ENCODE data around the gene CHEK2. TPM values are rescaled to one million over a fixed set of nuclear protein-coding genes. Genes with fewer than 3 reads are reported as not detected.

The CHEK2 gene
- total and polyA plus RNA-seq, 2 experiments from 2014 or later: 86.0 to 121 TPM

DNA sequence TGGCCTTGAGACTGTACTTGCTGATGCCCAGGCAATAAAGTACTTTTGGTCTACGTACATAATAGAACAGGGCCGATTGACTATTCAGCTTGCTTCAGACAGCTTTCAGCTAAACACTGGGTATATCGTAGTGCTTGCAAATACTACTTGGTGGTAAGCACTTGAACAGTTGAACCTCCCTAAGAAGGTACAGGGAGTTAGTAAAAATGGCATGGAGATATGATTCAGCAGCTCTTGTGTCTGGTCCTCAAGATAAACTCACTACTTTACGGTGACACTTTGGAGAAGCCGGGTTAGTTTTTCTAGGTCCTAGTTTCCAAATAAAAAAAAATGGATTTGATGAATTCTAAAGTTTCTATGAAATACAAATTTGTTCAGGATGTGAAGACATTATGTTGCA, 38.2 kb upstream of the CHEK2 start:
- Histone ChIP-seq H3K36me3 (ENCODE audit: insufficient read depth) (peaks cover 26% of the 10 kb centered on the region; the same call in 1 of the 2 replicates), H3K27ac (ENCODE audit: low read depth) (peak overlapping the region; percentile 34; the same call in 1 of the 2 replicates), H4K20me1 (replicated peaks; ENCODE audit: insufficient read depth) (peaks cover 27% of the 10 kb centered on the region), H3K4me2 (no peak overlapping the region), H2AFZ (no peak overlapping the region), H3K4me3 (no peak overlapping the region), H3K4me1 (ENCODE audit: insufficient read depth) (no peaks in the 10 kb centered on the region), H3F3A (replicated peaks; ENCODE audit: low read depth) (no peaks in the 10 kb centered on the region; the same call in 1 of the 2 replicates), H3K79me2 (replicated peaks; ENCODE audit: insufficient read depth) (peaks cover 59% of the 10 kb centered on the region), H3K9me2 (ENCODE audit: insufficient read depth) (no peaks in the 10 kb centered on the region), H3K27me3 (ENCODE audit: insufficient read depth) (no peaks in the 10 kb centered on the region)
- H3K27me3 Mint-ChIP-seq (ENCODE audit: insufficient read depth, low read depth, poor library complexity): peaks cover 5% of the 10 kb centered on the region
- DNase-seq (ENCODE audit: low spot score) (no peak), ATAC-seq (no peak)
- TF ChIP-seq, protein P1, sequence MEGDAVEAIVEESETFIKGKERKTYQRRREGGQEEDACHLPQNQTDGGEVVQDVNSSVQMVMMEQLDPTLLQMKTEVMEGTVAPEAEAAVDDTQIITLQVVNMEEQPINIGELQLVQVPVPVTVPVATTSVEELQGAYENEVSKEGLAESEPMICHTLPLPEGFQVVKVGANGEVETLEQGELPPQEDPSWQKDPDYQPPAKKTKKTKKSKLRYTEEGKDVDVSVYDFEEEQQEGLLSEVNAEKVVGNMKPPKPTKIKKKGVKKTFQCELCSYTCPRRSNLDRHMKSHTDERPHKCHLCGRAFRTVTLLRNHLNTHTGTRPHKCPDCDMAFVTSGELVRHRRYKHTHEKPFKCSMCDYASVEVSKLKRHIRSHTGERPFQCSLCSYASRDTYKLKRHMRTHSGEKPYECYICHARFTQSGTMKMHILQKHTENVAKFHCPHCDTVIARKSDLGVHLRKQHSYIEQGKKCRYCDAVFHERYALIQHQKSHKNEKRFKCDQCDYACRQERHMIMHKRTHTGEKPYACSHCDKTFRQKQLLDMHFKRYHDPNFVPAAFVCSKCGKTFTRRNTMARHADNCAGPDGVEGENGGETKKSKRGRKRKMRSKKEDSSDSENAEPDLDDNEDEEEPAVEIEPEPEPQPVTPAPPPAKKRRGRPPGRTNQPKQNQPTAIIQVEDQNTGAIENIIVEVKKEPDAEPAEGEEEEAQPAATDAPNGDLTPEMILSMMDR (conservative IDR thresholded peaks at IDR 0.05; ENCODE audit: low read depth in 2 of 2): no peak
- TF ChIP-seq EZH2 (IDR thresholded peaks at IDR 0.05; ENCODE audit: low read depth, unreplicated experiment) (no peak), CREB1 (CRISPR knock-in tag; IDR thresholded peaks at IDR 0.05; ENCODE audit: low read depth) (no peak), POLR2AphosphoS5 (IDR thresholded peaks at IDR 0.05; ENCODE audit: low read depth) (no peak), ZNF114 (CRISPR knock-in tag; IDR thresholded peaks at IDR 0.05) (no peak)
- TF ChIP-seq, protein P2, sequence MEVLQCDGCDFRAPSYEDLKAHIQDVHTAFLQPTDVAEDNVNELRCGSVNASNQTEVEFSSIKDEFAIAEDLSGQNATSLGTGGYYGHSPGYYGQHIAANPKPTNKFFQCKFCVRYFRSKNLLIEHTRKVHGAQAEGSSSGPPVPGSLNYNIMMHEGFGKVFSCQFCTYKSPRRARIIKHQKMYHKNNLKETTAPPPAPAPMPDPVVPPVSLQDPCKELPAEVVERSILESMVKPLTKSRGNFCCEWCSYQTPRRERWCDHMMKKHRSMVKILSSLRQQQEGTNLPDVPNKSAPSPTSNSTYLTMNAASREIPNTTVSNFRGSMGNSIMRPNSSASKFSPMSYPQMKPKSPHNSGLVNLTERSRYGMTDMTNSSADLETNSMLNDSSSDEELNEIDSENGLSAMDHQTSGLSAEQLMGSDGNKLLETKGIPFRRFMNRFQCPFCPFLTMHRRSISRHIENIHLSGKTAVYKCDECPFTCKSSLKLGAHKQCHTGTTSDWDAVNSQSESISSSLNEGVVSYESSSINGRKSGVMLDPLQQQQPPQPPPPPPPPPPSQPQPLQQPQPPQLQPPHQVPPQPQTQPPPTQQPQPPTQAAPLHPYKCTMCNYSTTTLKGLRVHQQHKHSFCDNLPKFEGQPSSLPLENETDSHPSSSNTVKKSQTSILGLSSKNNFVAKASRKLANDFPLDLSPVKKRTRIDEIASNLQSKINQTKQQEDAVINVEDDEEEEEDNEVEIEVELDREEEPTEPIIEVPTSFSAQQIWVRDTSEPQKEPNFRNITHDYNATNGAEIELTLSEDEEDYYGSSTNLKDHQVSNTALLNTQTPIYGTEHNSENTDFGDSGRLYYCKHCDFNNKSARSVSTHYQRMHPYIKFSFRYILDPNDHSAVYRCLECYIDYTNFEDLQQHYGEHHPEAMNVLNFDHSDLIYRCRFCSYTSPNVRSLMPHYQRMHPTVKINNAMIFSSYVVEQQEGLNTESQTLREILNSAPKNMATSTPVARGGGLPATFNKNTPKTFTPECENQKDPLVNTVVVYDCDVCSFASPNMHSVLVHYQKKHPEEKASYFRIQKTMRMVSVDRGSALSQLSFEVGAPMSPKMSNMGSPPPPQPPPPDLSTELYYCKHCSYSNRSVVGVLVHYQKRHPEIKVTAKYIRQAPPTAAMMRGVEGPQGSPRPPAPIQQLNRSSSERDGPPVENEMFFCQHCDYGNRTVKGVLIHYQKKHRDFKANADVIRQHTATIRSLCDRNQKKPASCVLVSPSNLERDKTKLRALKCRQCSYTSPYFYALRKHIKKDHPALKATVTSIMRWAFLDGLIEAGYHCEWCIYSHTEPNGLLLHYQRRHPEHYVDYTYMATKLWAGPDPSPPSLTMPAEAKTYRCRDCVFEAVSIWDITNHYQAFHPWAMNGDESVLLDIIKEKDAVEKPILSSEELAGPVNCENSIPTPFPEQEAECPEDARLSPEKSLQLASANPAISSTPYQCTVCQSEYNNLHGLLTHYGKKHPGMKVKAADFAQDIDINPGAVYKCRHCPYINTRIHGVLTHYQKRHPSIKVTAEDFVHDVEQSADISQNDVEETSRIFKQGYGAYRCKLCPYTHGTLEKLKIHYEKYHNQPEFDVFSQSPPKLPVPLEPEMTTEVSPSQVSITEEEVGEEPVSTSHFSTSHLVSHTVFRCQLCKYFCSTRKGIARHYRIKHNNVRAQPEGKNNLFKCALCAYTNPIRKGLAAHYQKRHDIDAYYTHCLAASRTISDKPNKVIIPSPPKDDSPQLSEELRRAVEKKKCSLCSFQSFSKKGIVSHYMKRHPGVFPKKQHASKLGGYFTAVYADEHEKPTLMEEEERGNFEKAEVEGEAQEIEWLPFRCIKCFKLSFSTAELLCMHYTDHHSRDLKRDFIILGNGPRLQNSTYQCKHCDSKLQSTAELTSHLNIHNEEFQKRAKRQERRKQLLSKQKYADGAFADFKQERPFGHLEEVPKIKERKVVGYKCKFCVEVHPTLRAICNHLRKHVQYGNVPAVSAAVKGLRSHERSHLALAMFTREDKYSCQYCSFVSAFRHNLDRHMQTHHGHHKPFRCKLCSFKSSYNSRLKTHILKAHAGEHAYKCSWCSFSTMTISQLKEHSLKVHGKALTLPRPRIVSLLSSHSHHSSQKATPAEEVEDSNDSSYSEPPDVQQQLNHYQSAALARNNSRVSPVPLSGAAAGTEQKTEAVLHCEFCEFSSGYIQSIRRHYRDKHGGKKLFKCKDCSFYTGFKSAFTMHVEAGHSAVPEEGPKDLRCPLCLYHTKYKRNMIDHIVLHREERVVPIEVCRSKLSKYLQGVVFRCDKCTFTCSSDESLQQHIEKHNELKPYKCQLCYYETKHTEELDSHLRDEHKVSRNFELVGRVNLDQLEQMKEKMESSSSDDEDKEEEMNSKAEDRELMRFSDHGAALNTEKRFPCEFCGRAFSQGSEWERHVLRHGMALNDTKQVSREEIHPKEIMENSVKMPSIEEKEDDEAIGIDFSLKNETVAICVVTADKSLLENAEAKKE (CRISPR knock-in tag; IDR thresholded peaks at IDR 0.05): no peak
- H3K9me3 Mint-ChIP-seq: no peaks in the 10 kb centered on the region
- H3K36me3 Mint-ChIP-seq (ENCODE audit: low read depth): peaks cover 58% of the 10 kb centered on the region
- H3K4me1 Mint-ChIP-seq: no peaks in the 10 kb centered on the region
- H3K4me3 Mint-ChIP-seq: no peak overlapping the region
- H3K27ac Mint-ChIP-seq: no peak overlapping the region
